Left lung (tissue), 10 donors: Measurements from ENCODE around the gene ACSS3. TPM values are rescaled to one million over a fixed set of nuclear protein-coding genes. Genes with fewer than 3 reads are reported as not detected.
A peak's percentile ranks its signal among the peaks of the same experiment; 100 is the strongest.

ENCODE experiments used
- ATAC-seq: fragments of 200-7000 bp; cut with Tn5 transposase; one replicate; pipeline ENCODE4 v1.9.1; 2020; ENCODE audit warnings: moderate library complexity
- DNase-seq, 4 donors: peaks; one replicate each; pipeline ENCODE4 v3.0.0-alpha.2; 2013 to 2020
- H3K27ac ChIP-seq, 2 donors: fragments of 200-600 bp; sonication (generic) in 1 of 2; one replicate each; pipeline versions ENCODE4 v1.5.0 to v1.8.0; 2020 to 2021
- H3K27me3 ChIP-seq, 2 donors: fragments of 200-600 bp; sonication (generic) in 1 of 2; one replicate each; pipeline versions ENCODE4 v1.5.0 to v1.8.0; 2020 to 2021
- H3K36me3 ChIP-seq, 2 donors: fragments of 200-600 bp; sonication (generic) in 1 of 2; one replicate each; pipeline versions ENCODE4 v1.5.0 to v1.8.0; 2020 to 2021
- H3K4me1 ChIP-seq, 2 donors: fragments of 200-600 bp; one replicate each; pipeline ENCODE4 v1.8.0; 2021
- H3K4me3 ChIP-seq, 2 donors: fragments of 200-600 bp; sonication (generic) in 1 of 2; one replicate each; pipeline versions ENCODE4 v1.5.0 to v1.8.0; 2020 to 2021; ENCODE audit warnings: mild to moderate bottlenecking in 1 of 2
- H3K9me3 ChIP-seq, 2 donors: fragments of 200-600 bp; sonication (generic) in 1 of 2; one replicate each; pipeline versions ENCODE4 v1.5.0 to v1.8.0; 2020 to 2021
- CTCF ChIP-seq, 2 donors: fragments of 200-600 bp; sonication (generic) in 1 of 2; IDR thresholded peaks; one replicate each; pipeline versions ENCODE4 v1.5.0 to v1.8.0; 2021; ENCODE audit warnings: antibody characterized with exemption in 2 of 2
- intact Hi-C, 2 donors: fragments of 100-400 bp; cut with DNase I; formaldehyde crosslinking; loops; one replicate each; pipeline versions ENCODE4 v1.11.2 to v1.14.2; 2022
- polyA plus RNA-seq, 6 donors: library from polyadenylated mRNA; unstranded; fragments of 120-200 nt; gene quantifications; one replicate each; pipeline ENCODE4 v1.2.1, GENCODE V29; 2013; ENCODE audit not compliant: insufficient read length in 6 of 6
- total RNA-seq, 2 donors: library from RNA; stranded (reverse); fragmentation: NEBNext Ultra II Directional; extraction: Animal tissue kit (Norgen Biotek cat#: 25700); gene quantifications; one replicate each; pipeline ENCODE4 v1.2.1, GENCODE V29; 2021
- donor health status: DM: no; HTN: yes; CAD: no.
- donor health status: DM: no; HTN: no; CAD: no.

The ACSS3 gene
- total and polyA plus RNA-seq, 8 donors = 22.9 to 42.7 (median 30.1) TPM

GRCh38 chr12:81089412-81089811, 11.5 kb downstream of the ACSS3 start:
- no peak for ATAC-seq
- no peak for DNase-seq

DNA sequence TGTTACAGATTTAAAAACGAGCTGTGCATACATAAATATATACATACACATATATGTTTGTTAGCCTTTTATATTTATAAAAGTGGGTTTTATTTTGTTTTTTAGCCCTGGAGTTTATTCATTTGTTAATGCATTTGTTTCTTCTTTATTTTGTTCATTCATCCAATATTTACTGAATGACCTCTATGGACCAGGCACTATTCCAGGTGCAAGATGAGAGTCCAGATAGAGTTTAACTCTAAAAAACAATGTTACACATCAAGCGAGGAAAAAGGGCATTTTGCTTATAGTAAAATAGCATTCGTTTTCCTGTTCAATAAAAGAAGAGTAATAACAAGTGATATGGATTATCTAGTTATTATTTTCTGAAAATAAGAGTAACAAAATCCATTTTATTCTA, 14.2 kb downstream of the ACSS3 start:
- H3K9me3 ChIP-seq = no peaks in the 10 kb centered on the region
- no peak overlapping the region for H3K4me3 ChIP-seq
- no peak for TF ChIP-seq CTCF (IDR thresholded peaks at IDR 0.05)
- no peak overlapping the region for H3K27ac ChIP-seq
- no peaks in the 10 kb centered on the region for H3K36me3 ChIP-seq
- ATAC-seq (no peak), DNase-seq (no peak)
- no peaks in the 10 kb centered on the region for H3K4me1 ChIP-seq
- no peaks in the 10 kb centered on the region for H3K27me3 ChIP-seq
- intact Hi-C loops = no loop called here

More at GRCh38 chr12:81089412-81089811, 11.5 kb downstream of the ACSS3 start:
- no peak overlapping the region for H3K4me3 ChIP-seq
- H3K4me1 ChIP-seq = no peaks in the 10 kb centered on the region
- H3K36me3 ChIP-seq = no peaks in the 10 kb centered on the region
- H3K27me3 ChIP-seq = no peaks in the 10 kb centered on the region
- intact Hi-C loops = no loop called here
- no peaks in the 10 kb centered on the region for H3K9me3 ChIP-seq
- no peak for TF ChIP-seq CTCF (IDR thresholded peaks at IDR 0.05)
- no peak overlapping the region for H3K27ac ChIP-seq

DNA sequence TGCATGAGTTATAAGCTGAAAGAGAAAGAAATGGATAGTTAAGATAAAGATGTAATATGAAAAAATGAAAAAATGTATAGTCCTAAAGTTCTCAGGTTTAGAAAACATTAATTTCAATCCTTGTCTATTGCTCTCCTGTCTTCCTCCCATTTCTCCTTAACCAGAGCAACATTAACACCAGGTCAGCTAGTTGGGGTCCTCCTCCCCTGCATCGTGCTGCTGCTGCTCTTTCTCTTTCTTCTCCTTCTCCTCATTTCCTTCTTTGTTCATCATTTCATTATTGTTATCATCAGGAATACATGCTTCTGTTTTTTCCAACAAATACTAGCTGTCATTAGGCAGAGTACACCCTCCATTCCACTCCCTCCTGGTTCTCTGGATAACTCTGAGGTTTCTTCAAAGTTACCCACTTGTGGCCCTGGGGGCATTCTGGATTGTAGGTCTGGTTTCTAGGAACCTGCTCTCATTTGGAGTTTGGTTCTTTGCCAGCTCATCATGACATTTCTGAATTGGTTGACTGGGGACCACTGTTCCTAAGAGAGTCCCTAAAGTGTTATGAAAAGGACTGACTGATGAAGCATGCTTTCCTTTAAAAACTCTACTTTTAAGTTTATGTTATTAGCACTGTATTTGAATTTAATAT, 17.0 kb downstream of the ACSS3 start:
- intact Hi-C loops = no loop called here
- no peak for ATAC-seq
- no peak for TF ChIP-seq CTCF (IDR thresholded peaks at IDR 0.05)

DNA sequence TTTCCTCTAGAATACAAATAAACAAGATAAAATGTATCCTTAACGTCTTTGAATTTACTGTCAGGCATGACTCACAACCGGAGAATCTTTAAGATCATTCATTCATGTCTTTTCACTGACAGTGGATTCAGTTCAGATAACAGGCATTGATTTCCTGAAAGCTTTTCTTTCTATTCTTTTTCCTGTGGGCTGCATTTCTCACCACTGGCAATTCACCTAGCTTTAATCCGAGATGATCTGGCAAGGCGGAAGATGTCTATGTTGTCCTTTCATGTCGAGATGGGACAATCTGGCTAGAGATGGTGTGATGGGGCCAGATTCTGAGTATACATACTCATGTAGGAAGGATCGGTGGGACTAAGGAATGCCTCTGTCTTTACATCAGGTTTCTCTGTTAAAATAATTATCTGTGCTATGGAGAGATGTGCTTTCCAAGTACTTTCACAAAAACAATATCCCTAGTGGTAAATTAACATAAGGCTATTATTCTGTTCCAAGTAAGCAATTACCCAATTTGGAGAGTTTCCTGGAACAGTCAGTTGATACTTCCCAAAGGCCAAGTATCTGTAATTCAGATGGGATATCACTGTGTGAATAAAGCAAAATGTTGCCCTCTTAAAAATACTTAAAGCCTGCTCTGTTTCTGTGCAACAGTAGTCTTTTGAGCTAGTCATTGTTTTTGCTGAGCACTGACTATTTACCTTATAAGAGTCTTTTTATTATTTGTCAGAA, 17.8 kb downstream of the ACSS3 start:
- TF ChIP-seq CTCF (IDR thresholded peaks at IDR 0.05) = no peak
- no peaks in the 10 kb centered on the region for H3K27me3 ChIP-seq
- H3K36me3 ChIP-seq = no peaks in the 10 kb centered on the region
- H3K4me1 ChIP-seq = no peaks in the 10 kb centered on the region
- intact Hi-C loops = no loop called here
- ATAC-seq (peak; percentile 44), DNase-seq (peak in 1 of 4 donors; percentile 35)
- H3K4me3 ChIP-seq = no peak overlapping the region
- no peak overlapping the region for H3K27ac ChIP-seq
- no peaks in the 10 kb centered on the region for H3K9me3 ChIP-seq

More for the DNA sequence above, 17.0 kb downstream of the ACSS3 start:
- H3K36me3 ChIP-seq = no peaks in the 10 kb centered on the region
- H3K9me3 ChIP-seq = no peaks in the 10 kb centered on the region
- no peak for DNase-seq
- H3K4me3 ChIP-seq = no peak overlapping the region
- no peaks in the 10 kb centered on the region for H3K4me1 ChIP-seq
- H3K27ac ChIP-seq = no peak overlapping the region
- H3K27me3 ChIP-seq = no peaks in the 10 kb centered on the region

- no peaks in the 10 kb centered on the region for H3K36me3 ChIP-seq
- TF ChIP-seq CTCF (IDR thresholded peaks at IDR 0.05) = no peak
- H3K4me3 ChIP-seq = no peak overlapping the region
- H3K4me1 ChIP-seq = no peaks in the 10 kb centered on the region
- DNase-seq (no peak), ATAC-seq (no peak)
- no peaks in the 10 kb centered on the region for H3K9me3 ChIP-seq
- no peak overlapping the region for H3K27ac ChIP-seq
- no peaks in the 10 kb centered on the region for H3K27me3 ChIP-seq
- intact Hi-C loops = no loop called here
Observed at GRCh38 chr12:81105687-81106086, 27.8 kb downstream of the ACSS3 start.
